Thyroid gland (tissue), 4 donors: ENCODE measurements around the gene PDE4DIP.
"Not testable (repeated sequence)": the region's sequence is repeated elsewhere in the genome, so short reads cannot be mapped to it uniquely, and the experiment has no call there.

Experiments used
- CTCF ChIP-seq, 6 experiments: fragments of 200-600 bp in 3 of 6; fragments of 450-650 bp in 3 of 6; sonication (generic) in 3 of 6; IDR thresholded peaks; one replicate each; pipeline ENCODE4 v1.5.1; 2016 to 2019; ENCODE audit warnings: antibody characterized with exemption in 6 of 6, mild to moderate bottlenecking in 2 of 6, inconsistent platforms in 1 of 6, moderate library complexity in 1 of 6
- POLR2A ChIP-seq, 2 donors: fragments of 450-650 bp; IDR thresholded peaks; one replicate each; pipeline ENCODE4 v1.6.1; 2017; ENCODE audit warnings: antibody characterized with exemption in 2 of 2, mild to moderate bottlenecking in 2 of 2, moderate library complexity in 1 of 2

DNA sequence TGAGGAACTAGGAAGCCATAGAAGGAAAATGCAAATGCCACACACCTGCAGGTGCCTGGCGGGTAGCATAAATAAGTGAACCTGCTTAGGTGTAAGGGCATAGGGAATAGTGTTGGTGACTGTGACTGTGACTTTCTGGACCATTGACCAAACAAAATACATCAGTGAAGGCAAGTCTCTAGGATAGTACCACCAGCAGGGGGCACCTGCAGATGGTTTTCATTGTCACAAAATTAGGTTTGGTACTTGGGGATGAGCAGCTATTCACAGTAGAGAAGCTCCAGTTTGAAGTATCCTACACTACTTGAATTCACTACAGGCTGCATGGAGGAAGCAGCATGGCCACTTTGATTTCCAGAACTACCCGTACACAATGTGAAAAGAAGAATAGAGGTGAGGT is 19.2 kb upstream of the PDE4DIP start:
- not testable (repeated sequence) for TF ChIP-seq CTCF, POLR2A (IDR thresholded peaks at IDR 0.05)
